G401 (cell line): ENCODE data around the gene TMEM8B. TPM values are rescaled to one million over a fixed set of nuclear protein-coding genes. Genes with fewer than 3 reads are reported as not detected.

Experiments used
- DNase-seq: peaks from one replicate; pipeline ENCODE4 v3.0.0-alpha.2; 2015; ENCODE audit warnings: low spot score
- in situ Hi-C: cut with HindIII; loops from 2 replicates; pipeline ENCODE4 v1.10.0; 2016; ENCODE audit warnings: low sequenced_read_pairs, mixed read lengths
- total RNA-seq: library from RNA; depleted of rRNA; stranded (reverse); fragments of >200 nt; shearing (Covaris generic); gene quantifications from 2 replicates; pipeline ENCODE4 v1.2.3, GENCODE V29; 2014

The TMEM8B gene
- total RNA-seq, 1 experiment from 2014 or later, result 2.5 TPM

GRCh38 chr9:35834260-35835215 is 5.5 kb downstream of the TMEM8B start:
- peak; percentile 40 for DNase-seq
- in situ Hi-C loops, result no loop called here

- in situ Hi-C loops, result no loop called here
Observed at GRCh38 chr9:35835216-35835632, 6.2 kb downstream of the TMEM8B start.

GRCh38 chr9:35835766-35836165 is 6.7 kb downstream of the TMEM8B start:
- in situ Hi-C loops, result no loop called here

More at GRCh38 chr9:35835216-35835632, 6.2 kb downstream of the TMEM8B start:
- peak; percentile 49 for DNase-seq

DNA sequence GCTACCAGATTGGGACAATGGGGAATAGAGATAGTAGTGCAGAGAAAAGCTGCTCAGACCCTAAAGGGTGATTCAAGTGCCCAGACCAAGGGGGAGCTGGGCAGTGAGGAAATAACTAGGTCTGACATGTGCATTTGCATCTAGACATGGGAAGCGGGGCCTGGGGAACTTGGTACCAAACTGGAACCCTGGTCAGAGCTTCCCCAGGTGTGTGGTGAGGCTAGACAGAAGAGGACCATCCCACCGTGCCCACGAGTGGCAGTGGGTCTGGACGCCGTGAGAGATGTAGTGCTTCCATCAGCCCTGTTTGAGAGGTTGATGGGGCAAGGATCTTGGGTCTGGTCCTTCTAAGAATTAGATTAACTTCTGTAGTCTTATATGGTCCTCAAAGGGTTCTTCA is 7.6 kb downstream of the TMEM8B start:
- DNase-seq, result no peak
- in situ Hi-C loops, result no loop called here

More at GRCh38 chr9:35835766-35836165, 6.7 kb downstream of the TMEM8B start:
- DNase-seq, result no peak

GRCh38 chr9:35839926-35840325 is 10.9 kb downstream of the TMEM8B start:
- DNase-seq, result no peak
- in situ Hi-C loops, result no loop called here

GRCh38 chr9:35840881-35841644 is 12.0 kb downstream of the TMEM8B start:
- DNase-seq, result no peak
- in situ Hi-C loops, result no loop called here

- in situ Hi-C loops, result no loop called here
- DNase-seq, result no peak
Observed at GRCh38 chr9:35841645-35841900, 12.5 kb downstream of the TMEM8B start.

DNA sequence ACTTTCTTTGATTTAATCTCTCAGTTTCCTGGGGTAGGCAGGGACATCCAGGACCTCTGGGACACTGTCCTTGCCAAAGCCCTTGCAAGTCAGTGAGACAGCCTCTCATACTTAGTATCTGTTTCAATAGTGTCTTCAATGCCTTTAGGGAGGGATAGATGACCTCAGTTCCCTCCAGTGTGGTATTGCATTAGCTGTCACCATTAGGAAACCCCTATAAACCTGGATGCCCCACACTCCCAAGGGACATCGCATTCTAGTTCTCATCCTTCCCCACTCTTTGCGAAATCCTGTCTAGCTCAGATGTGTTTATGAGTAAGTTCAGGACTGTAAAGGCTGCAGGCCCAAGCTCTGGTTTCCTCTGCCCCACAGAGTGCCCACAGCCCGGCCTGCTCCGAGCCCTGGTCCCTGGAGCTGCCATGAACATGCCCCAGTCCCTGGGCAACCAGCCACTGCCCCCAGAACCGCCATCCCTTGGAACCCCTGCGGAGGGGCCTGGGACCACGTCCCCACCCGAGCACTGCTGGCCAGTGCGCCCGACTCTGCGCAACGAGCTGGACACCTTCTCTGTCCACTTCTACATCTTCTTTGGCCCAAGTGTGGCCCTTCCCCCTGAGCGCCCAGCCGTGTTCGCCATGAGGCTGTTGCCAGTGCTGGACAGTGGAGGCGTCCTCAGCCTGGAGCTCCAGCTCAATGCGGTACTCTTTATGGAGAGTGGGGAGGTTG is 13.2 kb downstream of the TMEM8B start:
- in situ Hi-C loops, result no loop called here
- DNase-seq, result no peak

- DNase-seq, result no peak
- in situ Hi-C loops, result no loop called here
Observed at GRCh38 chr9:35842795-35843194, 13.8 kb downstream of the TMEM8B start.

DNA sequence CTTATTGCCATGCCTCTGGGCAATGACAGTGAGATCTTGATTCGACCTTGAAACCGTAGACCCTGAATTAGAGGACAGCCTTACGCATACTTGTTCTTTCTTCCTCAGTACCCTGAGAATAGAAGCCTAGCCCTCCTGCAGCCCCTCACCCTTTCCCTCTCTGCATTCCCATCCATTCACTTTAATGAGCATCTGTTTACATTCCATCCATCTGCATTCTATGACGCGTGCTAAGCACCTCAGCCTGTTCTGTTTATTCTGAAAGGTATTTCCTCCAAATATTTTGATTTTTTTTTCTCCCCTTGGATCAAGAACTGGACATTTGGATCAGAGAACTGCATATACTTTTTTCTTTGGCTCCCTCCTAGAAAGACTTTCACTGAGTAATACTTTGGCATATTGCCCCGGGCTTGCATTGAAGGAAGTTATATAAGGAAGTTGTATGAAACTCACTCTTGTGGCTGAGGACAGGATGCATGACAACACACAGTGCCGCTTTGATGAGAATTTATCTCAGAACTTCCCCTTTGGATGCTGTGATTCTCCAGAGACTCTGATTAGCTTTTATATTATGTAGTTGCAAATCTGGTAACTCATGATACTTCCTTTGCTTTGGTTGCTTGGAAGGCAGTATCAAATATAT is 15.7 kb downstream of the TMEM8B start:
- no peak for DNase-seq
- in situ Hi-C loops, result no loop called here

DNA sequence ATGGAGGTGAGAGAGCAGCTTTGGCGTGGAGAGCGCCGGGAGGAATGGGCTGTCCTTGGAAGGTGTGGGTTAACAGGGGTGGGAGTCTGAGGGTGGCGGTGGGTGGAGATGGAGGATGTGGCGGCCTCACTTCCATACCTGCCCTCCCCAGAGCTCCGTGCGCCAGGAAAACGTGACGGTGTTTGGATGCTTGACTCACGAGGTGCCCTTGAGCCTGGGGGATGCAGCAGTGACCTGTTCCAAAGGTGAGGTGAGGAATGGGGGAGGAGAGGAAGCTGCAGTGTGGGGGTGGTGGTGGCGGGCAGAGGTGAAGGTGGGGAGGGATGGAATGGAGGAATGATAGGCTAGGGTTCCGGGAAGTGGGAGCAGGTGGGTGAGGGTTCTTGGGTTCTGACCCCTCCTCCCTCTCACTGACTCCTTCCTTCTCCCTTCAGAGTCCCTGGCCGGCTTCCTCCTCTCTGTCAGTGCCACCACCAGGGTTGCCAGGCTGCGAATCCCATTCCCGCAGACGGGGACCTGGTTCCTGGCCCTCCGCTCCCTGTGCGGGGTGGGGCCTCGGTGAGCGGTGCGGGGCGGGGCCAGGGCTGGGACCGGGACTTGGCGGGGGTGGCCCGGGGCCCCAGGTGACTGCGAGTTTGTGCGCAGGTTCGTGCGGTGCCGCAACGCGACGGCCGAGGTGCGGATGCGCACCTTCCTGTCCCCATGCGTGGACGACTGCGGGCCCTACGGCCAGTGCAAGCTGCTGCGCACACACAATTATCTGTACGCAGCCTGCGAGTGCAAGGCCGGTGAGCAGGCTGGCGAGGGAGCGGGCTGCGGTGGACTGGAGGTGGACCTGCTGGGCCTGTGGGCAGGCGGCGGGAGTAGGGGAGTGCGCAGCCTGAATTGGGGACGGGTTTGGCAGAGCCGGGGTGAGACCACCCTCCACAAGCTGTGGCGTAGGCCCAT is 17.1 kb downstream of the TMEM8B start:
- no peak for DNase-seq
- in situ Hi-C loops, result no loop called here

DNA sequence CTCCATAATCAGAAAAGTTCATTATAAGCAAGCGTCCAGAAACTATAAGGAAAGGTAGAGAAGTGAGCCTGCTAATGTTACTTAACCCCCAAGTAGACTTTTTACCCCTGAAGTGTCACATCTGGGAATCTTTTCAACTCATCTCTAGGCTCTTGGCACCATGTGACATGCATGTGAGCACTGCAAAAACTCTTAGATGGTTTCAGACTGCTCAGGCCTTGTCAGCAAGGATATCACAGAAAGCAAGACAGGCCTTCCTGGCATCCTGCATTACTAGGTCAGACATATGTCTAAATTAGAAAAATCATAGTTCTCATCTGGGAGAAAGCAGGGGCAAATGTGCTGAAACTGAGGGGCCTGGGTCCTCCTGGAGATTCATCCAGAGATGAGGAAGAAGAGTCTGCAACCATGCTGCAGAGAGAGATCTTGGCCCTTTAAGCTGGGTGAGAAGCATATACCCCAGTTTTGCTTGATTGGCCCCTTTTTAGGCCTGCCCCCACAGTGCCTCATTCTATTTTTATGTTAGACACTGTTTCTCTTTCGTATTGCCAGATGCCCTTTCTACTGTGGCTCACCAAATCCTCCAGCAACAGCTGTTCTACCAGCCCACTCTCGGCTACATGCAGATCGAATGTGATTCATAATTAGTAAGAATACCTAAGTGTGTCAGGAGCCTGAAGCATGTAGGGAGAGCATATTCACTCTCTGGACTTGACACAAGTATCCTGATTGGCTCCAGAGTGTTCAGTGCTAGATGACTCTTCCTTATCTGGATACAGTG is 19.0 kb downstream of the TMEM8B start:
- in situ Hi-C loops, result no loop called here
- DNase-seq, result no peak

- in situ Hi-C loops, result no loop called here
Observed at GRCh38 chr9:35852267-35852815, 23.3 kb downstream of the TMEM8B start.

GRCh38 chr9:35852876-35853865 is 24.1 kb downstream of the TMEM8B start:
- in situ Hi-C loops, result no loop called here
- DNase-seq, result no peak

More at GRCh38 chr9:35852267-35852815, 23.3 kb downstream of the TMEM8B start:
- DNase-seq, result no peak

DNA sequence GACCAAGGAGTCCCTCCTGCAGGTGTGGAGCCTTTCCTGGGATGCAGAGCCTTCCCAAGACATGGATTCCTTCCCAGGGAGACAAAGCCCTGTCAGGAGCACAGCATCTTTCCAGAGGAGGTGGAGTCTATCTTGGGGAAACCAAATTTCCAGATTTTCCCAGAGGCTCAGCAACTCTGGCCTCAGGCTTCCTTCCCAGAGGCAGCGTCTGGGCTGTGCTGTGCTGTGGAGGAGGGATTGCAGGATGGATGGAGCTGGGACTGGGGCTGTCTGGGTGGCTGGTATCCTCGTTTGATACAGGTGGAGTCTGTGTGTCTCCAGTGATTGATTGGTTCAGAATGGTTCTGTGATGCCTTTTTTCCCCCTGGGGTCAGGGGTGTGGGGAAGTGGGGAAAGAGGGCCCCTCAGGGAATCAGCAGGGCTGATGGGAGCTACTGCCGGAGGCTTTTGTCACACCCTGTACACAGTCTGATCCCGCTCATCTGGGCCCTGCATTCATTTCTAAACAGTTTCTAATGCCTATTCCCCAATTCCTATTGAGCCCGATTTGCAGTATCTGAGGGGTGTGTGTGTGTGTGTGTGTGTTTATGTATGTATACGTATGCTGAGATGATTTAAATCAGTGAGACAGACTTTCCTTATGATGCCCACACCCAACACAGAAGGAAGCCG is 25.2 kb downstream of the TMEM8B start:
- in situ Hi-C loops, result no loop called here
- no peak for DNase-seq

- DNase-seq, result no peak
- in situ Hi-C loops, result no loop called here
Observed at GRCh38 chr9:35856206-35856605, 27.2 kb downstream of the TMEM8B start.
